CD4-positive, alpha-beta T cell treated with Interleukin-12 subunit alpha and Interleukin-12 subunit beta, for 1 hour (primary cell): ENCODE measurements around the gene CNOT6.

ENCODE experiments used
- DNase-seq: peaks from one replicate; pipeline ENCODE4 v3.0.0-alpha.2; 2020

The CNOT6 gene

DNA sequence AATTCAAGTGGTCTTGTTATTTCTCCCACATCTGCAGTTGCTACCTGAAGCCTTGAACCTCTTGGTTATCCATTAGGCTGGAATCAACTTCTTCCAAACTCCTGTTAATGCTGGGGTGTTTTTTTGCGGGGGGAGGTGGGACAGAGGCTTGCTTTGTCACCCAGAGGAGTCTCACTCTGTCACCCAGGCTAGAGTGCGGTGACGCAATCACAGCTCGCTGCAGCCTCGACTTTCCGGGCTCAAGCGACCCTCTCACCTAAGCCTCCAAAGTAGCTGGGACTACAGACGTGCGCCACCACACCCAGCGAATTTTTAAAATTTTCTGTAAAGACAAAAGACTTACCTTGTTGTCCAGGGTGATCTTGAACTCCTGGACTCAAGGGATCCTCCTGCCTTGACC lies 92.7 kb downstream of the CNOT6 start:
- no peak for DNase-seq

DNA sequence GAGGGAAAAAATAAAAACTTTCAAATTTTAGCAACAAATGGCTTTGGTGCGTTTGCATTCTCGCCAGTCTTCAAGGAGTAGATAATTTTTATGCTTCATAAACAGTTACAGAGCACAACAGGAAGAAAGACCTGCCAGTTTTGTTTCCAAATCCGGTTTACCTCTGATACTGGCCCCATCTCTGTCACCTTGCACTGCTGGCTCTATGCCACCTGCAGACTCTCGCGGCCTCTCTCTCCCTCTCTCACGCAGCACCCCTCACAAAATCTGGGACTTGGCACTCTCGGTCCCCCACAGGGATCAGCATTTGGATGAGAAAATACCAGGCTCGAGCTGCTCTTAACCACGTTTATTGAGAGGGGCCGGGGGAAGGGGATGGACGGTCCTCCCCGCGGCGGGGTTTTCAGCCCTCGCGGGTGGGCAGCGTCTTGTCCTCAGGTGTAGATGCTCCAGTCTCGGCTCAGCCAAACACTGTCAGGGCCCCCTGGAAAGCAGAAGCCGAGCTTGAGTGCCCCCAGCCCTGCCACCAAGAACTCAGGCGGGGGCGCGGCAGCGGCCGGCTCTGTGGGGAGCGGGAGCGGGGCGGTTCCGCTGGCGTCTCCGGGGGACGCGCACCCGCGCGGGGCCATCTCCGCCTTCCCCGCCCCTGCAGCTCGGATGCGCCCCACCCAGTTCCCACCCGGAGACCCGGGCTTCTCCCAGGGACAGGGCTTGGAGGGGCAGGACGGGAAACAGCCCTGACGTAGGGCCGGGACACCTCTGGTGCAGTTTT lies 95.8 kb downstream of the CNOT6 start:
- DNase-seq = no peak

DNA sequence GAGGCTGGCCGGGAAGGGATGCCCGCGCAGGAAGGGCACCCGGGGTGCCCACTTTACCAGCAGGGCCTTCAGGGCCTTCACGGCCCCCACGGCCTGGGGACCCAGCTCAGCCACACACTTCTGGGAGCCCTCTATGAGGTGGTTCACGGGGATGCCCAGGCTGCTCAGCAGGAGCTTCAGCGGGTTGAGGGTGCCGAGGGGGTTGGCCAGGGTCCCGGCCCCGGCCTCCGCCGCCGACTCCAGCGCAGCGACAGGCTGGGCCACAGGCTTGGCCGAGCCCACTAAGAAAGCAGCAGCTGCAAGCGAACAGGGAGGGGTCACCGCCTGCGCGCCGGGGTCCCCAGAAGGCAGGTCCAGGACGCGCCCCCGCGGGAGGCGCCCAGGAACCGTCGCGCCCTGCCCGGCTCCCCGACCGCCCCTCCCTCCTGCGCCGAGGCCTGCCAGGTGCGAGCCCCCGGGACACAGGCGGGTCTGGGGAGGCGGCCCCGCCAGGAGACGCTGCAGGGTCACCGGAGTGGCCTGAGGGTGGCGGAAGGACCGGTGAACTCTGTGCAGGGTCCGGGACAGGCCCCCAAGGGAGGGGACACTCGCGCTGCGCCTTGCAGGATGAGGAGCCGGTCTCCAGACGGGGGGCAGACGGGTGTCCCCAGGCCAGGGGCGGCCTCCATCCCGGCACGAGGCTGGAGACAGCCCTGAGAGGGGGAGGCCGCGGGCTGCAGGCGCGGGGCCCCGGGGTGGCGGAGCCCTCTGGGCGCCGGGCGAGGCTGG lies 96.5 kb downstream of the CNOT6 start:
- DNase-seq = no peak

DNA sequence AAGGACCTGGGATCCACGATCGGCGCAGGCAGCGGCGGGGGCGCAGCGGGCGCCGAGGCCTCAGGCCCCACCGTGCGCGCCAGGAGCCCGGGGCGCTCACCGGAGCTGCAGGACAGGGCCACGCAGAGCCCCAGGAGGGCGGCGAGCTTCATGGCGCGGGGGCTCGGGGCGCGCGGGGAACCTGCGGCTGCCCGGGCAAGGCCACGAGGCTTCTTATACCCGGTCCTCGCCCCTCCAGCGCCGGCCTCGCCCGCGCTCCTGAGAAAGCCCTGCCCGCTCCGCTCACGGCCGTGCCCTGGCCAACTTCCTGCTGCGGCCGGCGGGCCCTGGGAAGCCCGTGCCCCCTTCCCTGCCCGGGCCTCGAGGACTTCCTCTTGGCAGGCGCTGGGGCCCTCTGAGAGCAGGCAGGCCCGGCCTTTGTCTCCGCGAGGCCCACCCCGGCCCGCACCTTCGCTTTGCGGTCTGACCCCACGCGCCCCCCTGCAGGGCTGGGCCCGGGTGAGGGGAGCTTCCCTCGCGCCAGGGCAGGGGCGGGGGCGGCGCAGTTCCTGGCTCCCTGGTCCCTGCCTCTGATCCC lies 97.2 kb downstream of the CNOT6 start, which contains the start of gene SCGB3A1:
TSS of gene SCGB3A1 (minus strand) at position 189 of the 577 bp plus-strand sequence. CDS start at position 152, 37 bp downstream.
- DNase-seq = no peak

DNA sequence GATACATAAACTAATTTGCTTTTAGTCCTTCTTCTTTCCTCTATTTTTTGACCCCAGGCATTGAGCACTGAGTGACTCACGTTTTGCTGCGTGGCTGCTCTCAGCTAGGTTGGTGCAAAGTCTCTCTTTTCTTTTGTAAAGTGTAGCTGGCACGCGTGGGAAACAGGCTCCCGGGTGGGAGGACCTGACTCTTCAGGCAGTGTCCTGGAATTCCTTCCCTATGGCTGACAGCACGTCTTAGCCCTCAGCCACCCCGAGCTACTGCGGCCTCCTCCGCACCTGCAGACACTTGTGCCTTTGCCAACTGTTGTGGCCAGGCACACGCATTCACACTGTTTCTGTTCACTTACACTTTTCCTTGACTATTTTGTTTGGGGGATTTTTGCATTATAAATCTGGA lies 98.0 kb downstream of the CNOT6 start:
- no peak for DNase-seq

DNA sequence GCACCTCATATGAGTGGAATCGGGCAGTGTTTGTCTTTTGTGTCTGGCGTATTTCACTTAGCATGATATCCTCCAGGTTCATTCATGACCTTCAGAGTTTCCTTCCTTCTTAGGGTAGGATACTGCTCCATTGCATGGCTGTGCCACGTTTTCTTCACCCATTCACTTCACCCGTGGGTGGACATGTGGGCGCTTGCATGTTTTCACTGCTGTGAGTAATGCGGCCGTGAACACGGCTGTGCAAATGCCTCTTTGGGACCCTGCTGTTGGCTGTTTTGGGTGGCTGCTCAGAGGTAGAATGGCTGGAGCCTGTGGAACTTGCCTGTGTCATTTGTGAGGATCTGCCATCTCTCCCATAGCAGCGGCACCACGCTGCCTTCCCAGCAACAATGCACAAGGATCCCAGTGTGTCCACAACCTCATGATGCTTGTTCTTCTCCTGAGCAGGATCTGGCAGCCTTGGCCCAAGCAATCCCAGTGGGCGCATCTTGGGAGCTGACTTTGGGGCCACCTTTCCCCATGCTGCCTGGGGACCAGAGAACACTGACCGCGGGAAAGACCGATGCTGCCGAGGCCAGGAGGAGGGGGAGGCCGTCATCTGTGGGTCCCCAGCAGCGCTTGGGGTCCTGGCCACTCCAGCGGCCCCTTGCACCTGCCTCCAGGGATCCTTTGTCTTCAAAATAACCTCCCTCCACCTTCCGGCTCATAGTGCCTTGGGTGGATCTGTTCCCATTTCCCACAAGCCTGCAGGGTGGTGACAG lies 99.4 kb downstream of the CNOT6 start:
- DNase-seq = no peak

DNA sequence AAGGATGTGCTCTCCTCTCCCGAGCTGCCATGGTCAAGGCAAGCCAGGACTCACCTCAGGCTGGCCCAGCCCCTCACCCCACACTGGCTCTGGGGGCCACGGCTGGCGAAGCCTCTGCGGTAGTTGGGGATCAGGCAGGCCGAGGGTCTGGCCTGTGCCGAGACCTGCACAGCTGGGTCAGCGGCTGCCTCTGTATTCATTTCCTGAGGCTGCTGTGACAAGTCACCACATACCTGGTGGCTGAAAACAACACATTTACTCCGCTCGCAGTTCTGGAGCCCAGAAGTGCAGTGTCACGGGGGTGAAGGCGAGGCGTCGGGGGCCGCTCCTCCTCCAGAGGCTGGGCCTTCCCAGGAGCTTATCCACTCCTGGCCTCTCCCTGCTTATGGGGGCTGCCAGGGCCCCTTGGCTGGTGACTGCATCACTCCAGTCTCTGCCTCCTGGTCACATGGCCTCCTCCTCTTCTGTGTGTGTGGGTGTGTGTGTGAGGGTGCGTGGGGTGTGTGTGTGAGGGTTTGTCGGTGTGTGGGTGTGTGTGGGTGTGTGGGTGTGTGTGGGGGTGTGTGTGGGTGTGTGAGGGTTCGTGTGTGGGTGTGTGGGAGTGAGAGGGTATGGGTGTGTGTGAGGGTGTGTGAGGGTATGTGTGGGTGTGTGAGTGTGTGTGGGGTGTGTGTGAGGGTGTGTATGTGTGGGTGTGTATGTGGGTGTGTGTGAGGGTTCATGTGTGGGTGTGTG lies 100.3 kb downstream of the CNOT6 start:
- no peak for DNase-seq

DNA sequence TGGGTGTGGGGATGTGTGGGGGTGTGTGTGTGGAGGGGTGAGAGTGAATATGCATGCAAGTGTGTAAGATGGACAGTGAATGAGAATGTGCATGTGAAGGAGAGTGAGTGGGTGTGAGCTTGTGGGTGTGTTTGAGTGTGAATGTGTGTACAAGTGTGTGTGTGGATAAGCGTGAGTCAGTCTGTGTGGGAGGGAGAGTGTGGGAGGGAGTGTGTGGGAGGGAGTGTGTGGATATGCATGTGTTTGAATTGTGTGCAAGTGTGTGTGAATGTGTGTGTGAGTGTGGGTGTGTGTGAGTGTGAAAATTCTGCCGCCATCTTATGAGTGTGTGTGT lies 100.8 kb downstream of the CNOT6 start:
- DNase-seq = no peak

DNA sequence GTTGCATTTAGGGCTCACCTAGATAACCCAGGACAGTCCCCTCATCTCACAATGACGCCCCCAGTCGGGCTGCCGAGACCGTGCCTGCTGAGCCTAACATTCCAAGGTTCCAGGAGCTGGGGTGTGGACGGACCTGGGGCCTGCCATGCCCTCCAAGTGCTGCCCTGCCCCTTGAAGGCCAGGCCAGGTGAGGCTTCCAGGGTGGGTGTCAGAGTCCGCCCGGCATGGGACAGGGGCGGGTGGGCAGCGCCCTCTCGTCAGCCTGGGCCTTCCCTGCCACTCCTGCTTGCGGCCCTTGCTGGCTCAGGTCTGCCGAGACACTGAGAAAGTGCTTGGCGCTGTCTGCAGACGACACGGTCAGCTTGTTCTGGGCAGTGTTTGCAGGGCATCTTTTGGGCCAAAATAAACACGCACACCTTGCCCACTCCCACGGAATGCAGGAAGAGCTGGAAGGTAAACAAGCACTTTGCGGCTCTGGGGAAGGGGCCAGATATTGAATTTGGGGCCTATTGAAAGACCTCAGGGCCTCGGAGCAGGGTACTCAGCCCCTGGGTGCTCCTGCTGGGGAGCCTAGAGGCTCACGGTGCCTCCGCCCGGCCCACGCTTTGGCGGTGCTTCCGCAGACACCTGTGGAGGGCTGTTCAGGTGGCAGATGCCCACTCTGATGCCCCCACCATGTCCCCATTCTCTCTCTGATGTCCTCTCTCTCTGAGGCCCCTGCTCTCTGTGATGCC lies 101.4 kb downstream of the CNOT6 start:
- no peak for DNase-seq

DNA sequence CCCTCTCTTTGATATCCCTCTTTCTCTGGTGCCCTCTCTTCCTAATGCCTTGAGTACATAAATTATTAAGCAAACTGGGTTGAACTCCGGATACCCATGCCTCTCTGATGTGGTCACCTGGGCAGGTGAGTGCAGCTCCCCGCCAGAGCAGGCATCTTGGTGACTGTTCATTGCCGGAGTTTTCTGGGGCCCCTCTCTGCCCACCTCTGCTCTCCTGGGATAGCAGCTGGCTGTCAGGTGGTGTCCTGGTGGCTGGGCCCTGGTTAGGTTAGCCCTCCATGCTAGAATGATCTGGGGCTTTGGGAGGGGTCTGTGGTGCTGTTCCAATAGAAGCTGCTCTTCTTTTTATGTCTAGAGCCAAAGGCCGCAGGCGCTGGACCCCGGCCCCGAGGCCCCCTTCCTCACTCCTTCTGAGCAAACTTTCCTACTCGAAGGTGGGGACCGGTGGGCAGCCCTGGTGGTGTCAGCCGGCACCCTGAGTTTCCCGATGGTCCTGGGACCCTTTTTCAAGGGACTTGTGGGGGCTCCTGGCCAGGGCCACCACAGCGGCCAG lies 102.0 kb downstream of the CNOT6 start:
- DNase-seq = no peak

DNA sequence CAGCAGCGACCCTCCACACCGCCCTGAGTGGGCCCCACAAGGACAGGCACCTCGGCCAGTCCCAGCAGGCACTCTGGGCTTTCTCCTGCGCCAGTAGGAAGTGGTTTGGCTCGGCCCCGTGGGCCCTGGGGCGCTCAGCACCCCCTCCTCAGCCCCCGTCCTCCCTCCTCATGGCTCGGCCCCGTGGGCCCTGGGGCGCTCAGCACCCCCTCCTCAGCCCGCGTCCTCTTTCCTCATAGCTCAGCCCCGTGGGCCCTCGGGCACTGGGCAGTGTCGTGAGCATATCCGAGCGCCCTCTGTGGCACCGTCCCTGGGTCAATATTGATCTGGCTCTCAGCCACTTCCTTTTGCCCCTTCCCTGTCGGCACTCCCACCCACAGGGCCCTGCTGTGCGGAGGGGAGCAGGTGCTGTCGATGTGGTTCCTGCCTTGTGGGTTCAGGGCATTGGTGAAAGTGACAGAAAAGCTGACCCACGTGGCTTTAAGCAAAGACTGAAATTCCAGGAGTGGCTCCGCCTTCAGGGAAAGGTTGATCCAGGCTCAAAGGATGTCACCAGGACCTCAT lies 102.6 kb downstream of the CNOT6 start:
- no peak for DNase-seq

DNA sequence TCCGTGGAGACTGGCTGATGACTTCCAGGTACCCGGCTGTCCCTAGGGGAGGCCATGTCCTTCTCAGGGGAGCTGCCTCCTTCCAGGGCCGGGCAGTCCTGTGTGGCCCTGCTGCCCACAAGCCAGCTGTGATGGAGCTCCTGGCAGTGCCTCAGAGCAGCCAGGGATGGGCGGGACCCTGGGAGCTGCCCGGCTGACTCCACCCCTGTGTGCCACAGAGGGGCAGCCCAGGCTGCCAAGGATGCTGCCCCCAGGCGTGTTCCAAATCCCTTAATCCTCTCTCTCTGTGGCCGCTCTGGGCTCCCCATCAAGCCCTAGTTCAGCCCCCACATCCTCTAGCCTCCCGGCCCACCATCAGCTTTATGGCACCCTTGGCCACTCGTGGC lies 104.1 kb downstream of the CNOT6 start:
- DNase-seq = no peak

DNA sequence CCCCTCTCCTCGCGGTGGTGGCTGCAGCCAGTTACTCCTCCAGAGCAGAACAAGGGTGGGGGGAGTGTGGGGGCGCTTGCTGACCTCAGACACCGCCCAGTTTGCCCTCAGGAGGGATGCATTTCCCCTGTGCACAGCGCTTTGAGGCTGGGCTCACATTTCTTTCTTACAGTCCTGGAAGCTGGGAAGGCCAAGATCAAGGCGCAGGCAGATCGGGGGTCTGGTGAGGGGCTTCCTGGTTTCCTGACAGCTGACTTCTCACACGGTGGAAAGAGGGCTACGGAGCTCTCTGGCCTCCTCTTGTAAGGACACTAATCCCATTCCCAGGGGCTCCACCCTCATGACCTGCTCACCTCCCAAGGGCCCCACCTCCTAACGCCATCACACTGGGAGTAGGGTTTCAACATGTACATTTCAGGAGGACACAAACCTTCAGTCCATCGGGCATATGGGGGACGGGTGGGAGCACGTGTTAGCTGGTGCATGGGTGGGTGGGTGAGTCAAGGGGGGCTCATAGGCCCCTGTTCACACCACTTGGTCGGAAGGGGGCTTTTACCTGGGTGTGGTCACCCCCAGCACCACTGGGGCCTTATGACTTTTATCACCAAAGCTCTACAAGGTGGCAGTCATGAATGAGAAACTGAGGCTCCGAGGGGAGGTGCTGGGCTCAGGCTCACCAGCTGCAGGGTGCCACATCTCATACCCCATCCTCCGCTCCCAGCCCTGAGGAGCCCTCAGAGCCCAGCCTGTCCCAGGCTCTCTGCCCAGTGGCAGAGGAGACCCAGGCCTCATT lies 104.8 kb downstream of the CNOT6 start:
- no peak for DNase-seq

DNA sequence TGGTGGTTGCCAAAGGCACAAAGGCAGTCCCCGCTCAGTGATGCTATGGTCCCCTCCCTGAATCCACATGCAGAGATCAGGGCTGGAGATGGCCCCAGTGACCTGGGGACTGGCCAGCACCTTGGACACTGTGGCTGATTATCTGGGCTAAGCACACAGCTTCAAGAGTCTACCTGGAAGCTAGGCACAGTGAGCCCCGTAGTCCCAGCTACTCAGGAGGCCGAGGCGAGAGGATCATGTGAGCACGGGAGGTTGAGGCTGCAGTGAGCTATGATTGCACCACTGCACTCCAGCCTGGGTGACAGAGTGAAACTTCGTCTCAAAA lies 105.4 kb downstream of the CNOT6 start:
- no peak for DNase-seq

DNA sequence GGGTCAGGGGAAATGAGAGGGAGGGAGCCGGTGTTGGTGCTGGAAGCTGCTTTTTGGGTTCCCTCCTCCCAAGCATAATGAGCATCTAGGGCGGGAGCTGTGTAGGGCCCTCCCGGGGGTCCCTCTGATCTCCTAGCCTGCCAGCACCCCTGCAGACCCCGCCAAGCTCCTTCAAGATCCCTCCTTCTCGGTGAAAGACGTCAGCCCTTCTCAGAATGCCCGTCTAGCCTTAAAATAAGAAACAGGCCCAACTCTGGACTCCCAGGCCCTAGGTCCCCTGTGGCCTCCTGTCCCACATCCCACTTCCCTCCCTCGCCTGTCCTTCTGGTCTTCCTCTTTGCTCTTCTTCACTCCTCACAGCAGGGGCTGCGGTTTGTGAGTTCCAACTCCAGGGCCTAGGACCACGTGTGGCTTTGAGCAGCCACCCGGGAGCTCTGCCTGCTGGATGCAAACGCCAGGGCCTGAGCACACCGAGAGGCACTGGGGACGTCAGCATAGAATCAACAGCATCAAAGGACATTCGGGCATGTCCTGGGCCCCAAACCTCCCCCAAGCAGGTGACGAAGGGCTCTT lies 105.9 kb downstream of the CNOT6 start:
- DNase-seq = no peak

DNA sequence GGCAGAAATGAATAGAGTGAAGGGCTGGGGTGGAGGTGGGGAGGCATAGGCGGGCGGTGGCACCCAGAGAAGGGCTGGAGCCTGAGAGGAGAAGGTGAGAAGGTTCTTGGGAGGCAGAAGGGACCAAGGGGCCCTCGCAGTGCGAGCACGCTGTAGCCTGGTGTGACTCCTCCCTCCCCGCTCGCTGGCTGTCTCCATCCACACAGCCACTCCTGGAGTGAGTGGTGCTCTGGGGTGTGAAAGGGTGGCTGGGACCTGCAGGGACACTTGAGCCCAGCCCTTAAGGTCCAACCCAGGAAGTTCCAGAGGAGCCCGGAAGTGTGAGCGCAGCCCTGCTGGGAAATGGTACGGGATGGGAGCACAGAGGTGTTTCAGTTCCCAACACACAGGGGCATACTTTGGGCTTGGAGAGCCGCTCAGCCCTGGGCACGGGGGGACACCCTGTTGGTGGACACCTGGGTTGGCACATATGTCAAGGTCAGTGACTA lies 106.4 kb downstream of the CNOT6 start:
- DNase-seq = no peak

DNA sequence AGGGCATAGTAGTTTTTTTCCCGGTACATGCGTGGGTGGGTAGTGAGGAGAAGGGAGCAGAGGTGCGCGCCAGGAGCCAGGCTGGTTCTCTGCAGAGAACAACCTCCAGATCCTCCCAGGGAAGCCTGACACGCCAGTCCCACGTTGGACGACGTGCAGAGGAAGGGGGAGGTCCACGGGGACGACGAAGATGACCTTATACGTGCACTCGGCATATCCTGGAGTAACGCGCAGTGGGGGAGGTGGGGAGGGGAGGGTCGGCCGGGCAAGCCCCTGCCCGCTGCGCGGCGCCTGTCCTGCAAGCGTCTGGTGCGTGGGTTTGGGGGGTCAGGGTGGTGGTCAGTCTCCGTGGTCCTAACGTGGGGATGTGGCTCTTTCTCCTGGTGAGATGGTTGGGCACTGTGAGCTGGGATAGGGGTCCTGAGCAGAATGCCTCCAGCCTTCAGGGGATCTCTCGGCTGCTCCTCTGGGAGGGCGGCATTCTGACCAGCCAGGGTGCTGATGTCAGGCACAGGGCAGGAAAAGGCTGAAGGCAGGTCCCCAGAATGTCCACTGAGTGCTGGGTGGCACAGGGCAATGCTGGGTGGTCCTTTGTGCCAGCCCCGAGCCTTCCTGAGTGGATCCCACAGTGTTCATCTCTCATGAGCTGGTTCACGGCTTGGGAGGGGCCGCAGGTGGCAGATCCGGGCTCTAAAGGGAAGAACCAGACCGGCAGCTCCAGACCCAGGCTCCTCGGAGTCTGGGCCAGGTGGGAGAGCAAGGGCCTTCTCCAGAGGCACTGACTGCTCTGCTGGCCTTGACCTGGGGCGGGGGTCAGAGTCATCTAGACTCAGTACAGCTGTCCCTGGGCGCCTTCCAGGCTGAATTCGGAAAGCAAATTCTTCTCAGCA lies 107.7 kb downstream of the CNOT6 start:
- DNase-seq = no peak

DNA sequence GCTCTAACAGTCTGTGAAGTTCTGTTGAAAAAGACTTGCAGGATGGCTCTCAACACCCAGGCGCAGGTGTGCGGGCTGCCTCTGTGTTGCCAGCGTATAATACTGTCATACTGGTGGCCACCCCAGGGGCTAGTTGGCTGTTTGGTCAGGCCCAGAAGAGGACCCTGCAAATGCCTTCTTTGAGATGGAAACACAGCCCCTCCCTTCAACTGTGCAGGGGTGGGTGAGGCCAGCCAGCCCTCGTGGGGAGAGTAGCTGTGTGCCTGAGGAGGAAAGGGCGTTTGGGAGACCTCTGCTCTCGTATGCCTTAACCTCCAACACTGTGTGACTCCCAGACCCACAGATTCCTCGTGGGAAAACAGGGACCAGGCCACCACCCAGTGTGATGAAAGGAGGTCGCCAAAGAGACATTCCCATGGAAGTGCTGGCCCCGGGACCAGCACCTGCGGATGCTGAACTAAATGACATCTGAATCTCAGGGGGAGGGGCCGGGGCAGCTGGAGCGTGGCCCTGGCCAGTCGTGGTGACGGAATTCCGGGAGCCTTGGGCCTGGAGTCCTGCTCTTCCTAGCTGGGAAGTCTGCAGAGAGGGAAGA lies 108.4 kb downstream of the CNOT6 start:
- no peak for DNase-seq
